HG02678 (cell line): ENCODE data around the gene PNLDC1.
"Not testable (repeated sequence)": the region's sequence is repeated elsewhere in the genome, so short reads cannot be mapped to it uniquely, and the experiment has no call there.

ENCODE experiments used
- ATAC-seq: cut with Tn5 transposase; IDR thresholded peaks from one replicate; pipeline ENCODE4 v1.9.1; 2021; ENCODE audit warnings: mild to moderate bottlenecking, moderate library complexity; ENCODE audit not compliant: unreplicated experiment

Gene PNLDC1

DNA sequence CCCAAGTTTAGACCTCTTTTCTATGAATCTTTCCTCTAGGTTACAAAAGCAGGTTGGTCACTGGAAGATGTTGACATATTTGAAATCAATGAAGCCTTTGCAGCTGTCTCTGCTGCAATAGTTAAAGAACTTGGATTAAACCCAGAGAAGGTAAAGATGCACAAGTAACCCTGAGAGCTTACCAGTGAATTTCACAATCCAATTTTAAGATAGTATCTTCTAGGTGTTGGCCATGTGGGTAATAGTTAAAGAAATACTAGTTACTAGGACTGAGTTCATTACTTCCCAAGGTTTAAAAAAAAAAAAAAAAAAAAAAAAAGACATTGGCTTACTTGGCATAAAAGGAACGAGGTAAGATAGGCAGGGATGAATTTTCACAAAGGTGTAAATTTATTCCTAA is 21.9 kb upstream of the PNLDC1 start:
- no peak for ATAC-seq

- no peak for ATAC-seq
These were observed 21.5 kb upstream of the PNLDC1 start for GRCh38 chr6:159778542-159779103.

GRCh38 chr6:159788276-159788675 is 11.8 kb upstream of the PNLDC1 start:
- no peak for ATAC-seq

- peak; percentile 0 for ATAC-seq
These were observed 11.2 kb upstream of the PNLDC1 start for GRCh38 chr6:159788753-159789376.

GRCh38 chr6:159789377-159790148 is 10.5 kb upstream of the PNLDC1 start, which contains the start of gene TCP1:
Gene TCP1 (minus strand): TSS chr6:159789602. CDS start chr6:159789468, 134 bp downstream.
- peak; percentile 76 for ATAC-seq

GRCh38 chr6:159790149-159790955 is 9.7 kb upstream of the PNLDC1 start, which contains the start of gene MRPL18:
Gene MRPL18 (plus strand): TSS chr6:159790467. CDS start chr6:159790588, 121 bp downstream.
- ATAC-seq, result peak; percentile 80

DNA sequence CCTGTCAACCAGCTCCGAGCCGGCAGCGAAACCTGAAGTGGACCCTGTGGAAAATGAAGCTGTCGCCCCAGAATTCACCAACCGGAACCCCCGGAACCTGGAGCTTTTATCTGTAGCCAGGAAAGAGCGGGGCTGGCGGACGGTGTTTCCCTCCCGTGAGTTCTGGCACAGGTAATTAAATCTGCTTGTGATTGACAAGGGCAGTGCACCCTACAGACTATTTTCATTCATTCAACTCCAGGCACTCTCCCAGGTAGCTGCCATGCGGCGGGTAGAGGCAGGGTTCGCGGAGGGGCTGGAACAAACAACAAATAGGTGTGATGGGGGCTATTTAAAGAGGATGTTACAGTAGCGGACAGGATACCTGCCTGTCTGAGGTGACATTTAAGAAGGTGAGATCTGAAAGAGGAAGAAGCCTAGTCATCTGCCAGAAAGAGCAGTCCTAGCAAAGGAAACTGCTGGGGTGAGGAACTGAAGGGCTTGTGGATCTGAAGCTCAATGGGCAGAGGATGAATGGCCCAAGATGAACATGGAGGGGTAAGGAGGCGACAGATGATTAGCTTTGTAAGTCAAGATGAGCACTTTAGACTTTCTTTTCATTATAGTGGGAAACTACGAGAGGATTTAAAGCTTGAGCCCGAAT is 9.0 kb upstream of the PNLDC1 start:
- no peak for ATAC-seq

DNA sequence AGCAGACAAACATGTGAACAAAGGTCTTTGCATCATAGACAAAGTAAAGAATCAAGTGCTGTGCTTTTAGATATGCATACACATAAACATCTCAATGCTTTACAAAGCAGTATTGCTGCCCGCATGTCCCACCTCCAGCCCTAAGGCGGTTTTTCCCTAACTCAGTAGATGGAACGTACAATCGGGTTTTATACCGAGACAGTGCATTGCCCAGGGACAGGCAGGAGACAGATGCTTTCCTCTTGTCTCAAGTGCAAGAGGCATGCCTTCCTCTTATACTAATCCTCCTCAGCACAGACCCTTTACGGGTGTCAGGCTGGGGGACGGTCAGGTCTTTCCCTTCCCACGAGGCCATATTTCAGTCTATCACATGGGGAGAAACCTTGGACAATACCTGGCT is 5.1 kb upstream of the PNLDC1 start:
- ATAC-seq, result not testable (repeated sequence)

DNA sequence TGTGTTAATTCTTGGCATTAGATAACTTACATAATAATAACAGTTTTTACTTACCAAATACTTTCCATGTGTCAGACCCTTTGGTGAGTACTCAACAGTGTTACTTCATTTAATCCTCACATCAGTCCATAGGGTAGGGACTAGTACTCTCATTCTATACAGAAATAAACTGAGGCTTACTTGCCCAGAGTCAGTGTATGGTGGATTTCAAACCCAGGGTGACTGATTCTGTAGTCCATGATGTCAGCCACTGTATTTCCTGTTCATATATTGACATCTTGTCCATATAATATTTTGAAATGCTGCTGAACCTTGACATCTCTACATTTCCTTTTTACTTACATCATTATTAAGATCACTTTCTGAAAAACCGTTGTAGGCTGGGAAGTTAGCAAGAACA is 2.5 kb upstream of the PNLDC1 start:
- ATAC-seq, result no peak

DNA sequence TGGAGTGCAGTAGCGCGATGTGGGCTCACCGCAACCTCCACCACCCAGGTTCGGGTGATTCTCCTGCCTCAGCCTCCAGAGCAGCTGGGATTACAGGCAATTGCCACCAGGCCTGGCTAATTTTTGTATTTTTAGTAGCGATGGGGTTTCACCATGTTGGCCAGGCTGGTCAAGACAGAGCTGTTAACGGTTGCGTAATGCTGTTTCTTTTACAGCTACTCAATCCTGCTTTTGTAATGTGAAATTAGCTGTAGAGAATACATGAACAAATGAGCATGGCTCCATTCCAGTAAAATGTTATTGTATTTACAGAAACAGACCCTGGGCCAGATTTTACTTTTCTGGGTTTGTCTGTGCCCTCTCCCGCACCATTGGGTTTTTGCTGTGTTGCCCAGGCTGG is 1.9 kb downstream of the PNLDC1 start:
- ATAC-seq, result no peak

- no peak for ATAC-seq
These were observed 4.4 kb downstream of the PNLDC1 start for GRCh38 chr6:159804504-159804903.

GRCh38 chr6:159805440-159806020 is 5.5 kb downstream of the PNLDC1 start:
- no peak for ATAC-seq

DNA sequence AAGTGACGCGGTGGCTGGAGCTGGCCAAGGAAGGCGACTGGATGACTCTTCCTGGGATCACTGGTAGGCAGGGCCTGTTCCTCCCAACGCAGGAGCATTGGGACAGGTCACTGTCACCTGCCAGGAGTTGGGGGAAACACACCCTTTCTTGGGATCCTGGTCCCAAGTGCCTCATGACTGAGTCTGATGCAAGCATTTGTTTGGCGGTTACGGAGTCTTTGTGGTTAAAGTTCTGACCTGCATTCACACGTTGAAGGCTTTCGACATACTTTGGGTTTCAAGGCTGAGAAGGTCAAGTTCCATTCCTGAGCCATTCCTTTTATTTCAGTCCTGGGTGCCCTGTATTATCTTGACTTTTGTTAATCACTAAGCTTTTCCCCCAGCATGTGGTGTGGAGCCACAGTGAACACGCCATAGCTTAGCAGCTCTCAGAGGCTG is 6.0 kb downstream of the PNLDC1 start:
- no peak for ATAC-seq

GRCh38 chr6:159807150-159807858 is 7.2 kb downstream of the PNLDC1 start:
- no peak for ATAC-seq

DNA sequence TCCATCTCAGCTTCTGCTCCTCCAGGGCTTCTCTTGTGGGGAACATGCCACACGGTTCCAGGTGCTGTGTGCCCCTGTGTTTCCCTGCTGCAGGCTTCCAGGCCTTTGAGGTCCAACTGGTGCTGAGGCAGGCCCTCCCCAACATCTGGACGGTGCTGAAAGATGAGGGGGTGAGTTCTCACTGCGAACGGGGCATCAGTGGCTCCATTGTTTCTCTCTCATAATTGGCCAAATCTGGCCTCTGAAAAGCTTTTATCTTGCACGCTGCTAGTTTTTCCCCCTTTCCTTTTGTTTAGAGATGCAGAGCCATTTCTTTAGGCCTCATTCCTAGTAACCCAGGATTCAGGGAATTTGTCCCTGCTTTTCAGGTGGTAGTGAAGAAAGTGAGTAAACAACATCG is 8.6 kb downstream of the PNLDC1 start:
- no peak for ATAC-seq

DNA sequence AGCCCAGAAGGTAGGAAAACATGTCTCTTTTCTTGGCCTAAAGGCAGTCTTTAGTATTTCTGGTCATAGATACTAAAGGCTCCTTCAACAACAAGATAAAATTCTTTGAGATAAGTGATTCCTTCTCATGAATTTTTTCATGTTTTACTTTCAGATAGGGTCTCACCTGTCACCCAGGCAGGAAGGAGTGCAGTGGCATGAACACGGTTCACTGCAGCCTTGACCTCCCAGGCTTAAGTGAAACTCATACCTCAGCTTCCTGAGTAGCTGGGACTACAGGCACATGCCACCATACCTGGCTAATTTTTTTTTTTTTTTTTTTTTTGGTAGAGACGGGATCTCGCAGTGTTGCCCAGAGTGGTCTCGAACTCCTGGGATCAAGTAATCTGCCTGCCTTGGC is 9.1 kb downstream of the PNLDC1 start:
- no peak for ATAC-seq

DNA sequence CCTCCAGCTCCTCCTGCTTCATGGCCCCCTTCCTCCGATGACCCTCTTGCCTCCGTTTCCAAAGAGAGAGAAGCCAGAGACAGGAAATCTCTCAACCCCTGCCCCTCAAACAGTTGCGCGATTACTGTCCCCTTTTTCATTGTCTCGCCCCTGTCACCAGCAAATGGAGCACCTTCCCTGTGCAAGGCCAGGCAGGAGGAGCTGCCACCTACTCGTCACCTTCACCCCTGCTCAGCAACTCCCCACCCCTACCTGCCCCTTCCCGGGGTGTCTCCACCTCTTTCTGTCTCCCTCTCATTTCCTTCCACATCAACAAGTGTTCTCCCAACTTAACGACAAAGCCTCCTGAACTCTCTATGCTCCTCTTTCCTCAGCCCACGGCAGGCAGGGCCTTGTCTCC is 13.7 kb downstream of the PNLDC1 start:
- ATAC-seq, result no peak

GRCh38 chr6:159815410-159815809 is 15.3 kb downstream of the PNLDC1 start:
- ATAC-seq, result no peak

GRCh38 chr6:159816775-159817174 is 16.7 kb downstream of the PNLDC1 start:
- ATAC-seq, result not testable (repeated sequence)
